ENCODE data around the gene TET3. TPM values are rescaled to one million over a fixed set of nuclear protein-coding genes. Genes with fewer than 3 reads are reported as not detected.

The TET3 gene
- total RNA-seq, 3 donors from 2014 or later = 16.6 to 28.7 (median 21.9) TPM

- no peak for DNase-seq
- peak; percentile 14 for ATAC-seq
- intact Hi-C loops (cut with DNase I, micrococcal nuclease) = no loop called here
- TF ChIP-seq, protein P1, sequence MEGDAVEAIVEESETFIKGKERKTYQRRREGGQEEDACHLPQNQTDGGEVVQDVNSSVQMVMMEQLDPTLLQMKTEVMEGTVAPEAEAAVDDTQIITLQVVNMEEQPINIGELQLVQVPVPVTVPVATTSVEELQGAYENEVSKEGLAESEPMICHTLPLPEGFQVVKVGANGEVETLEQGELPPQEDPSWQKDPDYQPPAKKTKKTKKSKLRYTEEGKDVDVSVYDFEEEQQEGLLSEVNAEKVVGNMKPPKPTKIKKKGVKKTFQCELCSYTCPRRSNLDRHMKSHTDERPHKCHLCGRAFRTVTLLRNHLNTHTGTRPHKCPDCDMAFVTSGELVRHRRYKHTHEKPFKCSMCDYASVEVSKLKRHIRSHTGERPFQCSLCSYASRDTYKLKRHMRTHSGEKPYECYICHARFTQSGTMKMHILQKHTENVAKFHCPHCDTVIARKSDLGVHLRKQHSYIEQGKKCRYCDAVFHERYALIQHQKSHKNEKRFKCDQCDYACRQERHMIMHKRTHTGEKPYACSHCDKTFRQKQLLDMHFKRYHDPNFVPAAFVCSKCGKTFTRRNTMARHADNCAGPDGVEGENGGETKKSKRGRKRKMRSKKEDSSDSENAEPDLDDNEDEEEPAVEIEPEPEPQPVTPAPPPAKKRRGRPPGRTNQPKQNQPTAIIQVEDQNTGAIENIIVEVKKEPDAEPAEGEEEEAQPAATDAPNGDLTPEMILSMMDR (IDR thresholded peaks at IDR 0.05) = no peak
- peaks cover 20% of the 10 kb centered on the region for H3K4me1 ChIP-seq (ENCODE audit: low read depth)
- no peaks in the 10 kb centered on the region for H3K9me3 ChIP-seq
- H3K4me3 ChIP-seq = no peak overlapping the region
- no peaks in the 10 kb centered on the region for H3K36me3 ChIP-seq (ENCODE audit: low read depth)
These were observed 11.9 kb upstream of the TET3 start for GRCh38 chr2:73972846-73973245.

DNA sequence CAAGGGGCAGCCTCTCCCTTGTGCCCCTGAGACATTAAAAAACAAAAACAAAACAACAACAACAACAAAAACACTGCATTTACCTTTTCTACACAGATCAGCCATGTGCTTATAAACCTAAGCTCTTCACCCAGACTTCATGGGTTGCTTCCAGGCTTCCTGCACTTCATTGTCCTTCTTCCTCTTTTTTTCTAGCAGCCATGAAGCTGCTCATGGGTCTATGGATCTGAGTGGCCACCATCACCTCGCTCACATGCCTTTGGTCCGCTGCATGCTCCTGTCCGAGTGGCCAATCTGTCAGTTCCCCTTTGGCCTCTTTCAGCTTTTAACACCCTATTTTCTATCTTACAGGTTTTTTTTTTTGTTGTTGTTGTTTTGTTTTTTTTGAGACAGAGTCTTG lies 9.0 kb upstream of the TET3 start:
- ATAC-seq = no peak
- H3K9me3 ChIP-seq = no peaks in the 10 kb centered on the region
- intact Hi-C loops (cut with DNase I, micrococcal nuclease) = no loop called here

DNA sequence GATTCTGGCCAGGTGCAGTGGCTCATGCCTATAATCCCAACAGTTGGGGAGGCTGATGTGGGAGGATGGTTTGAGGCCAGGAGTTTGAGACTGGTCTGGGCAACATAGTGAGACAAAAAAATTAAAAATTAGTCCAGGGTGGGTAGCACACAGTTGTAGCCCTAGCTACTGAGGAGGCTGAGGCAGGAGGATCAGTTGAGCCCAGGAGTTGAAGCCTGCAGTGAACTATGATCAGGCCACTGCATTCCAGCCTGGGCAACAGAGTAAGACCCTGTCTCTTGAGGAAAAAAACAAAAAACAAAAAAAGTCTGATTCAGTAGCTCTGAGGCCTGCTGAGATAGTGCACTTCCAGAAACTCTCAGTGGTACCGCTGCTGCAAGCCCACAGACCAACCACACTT lies 7.9 kb upstream of the TET3 start:
- no peak for DNase-seq
- intact Hi-C loops (cut with DNase I, micrococcal nuclease) = no loop called here

More for the DNA sequence above, 9.0 kb upstream of the TET3 start:
- Histone ChIP-seq H3K4me3 (no peak overlapping the region), H3K4me1 (ENCODE audit: low read depth) (peaks cover 28% of the 10 kb centered on the region), H3K36me3 (ENCODE audit: low read depth) (no peaks in the 10 kb centered on the region)
- TF ChIP-seq, protein P1 (IDR thresholded peaks at IDR 0.05) = no peak
- no peak for DNase-seq

DNA sequence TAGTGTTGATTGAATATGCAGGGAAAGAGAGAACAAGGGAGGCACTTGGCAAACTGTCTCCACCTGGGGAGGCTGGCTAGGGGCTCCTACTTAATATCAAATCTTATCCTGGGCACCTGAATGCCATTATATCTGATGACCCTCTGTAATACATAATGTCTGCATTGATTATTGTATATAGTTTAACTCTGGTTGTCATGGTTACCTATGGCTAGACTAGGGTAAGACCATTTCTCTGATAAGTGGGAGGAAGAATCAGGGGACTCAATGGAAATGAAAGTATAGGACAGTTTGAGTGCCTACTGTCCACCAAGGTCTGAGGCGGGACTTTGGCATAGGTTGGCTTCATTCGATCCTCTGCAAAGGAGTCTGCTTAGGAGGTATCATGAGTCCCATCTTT lies 7.2 kb upstream of the TET3 start:
- H3K9me3 ChIP-seq = no peaks in the 10 kb centered on the region
- TF ChIP-seq, protein P1 (IDR thresholded peaks at IDR 0.05) = no peak
- no peaks in the 10 kb centered on the region for H3K36me3 ChIP-seq (ENCODE audit: low read depth)
- H3K4me3 ChIP-seq = no peak overlapping the region
- H3K4me1 ChIP-seq (ENCODE audit: low read depth) = peaks cover 26% of the 10 kb centered on the region
- intact Hi-C loops (cut with DNase I, micrococcal nuclease) = no loop called here
- ATAC-seq = no peak
- DNase-seq = no peak

More for the DNA sequence above, 7.9 kb upstream of the TET3 start:
- ATAC-seq = no peak
- Histone ChIP-seq H3K4me1 (ENCODE audit: low read depth) (peaks cover 25% of the 10 kb centered on the region), H3K36me3 (ENCODE audit: low read depth) (no peaks in the 10 kb centered on the region), H3K9me3 (no peaks in the 10 kb centered on the region), H3K4me3 (no peak overlapping the region)
- TF ChIP-seq, protein P1 (IDR thresholded peaks at IDR 0.05) = no peak

DNA sequence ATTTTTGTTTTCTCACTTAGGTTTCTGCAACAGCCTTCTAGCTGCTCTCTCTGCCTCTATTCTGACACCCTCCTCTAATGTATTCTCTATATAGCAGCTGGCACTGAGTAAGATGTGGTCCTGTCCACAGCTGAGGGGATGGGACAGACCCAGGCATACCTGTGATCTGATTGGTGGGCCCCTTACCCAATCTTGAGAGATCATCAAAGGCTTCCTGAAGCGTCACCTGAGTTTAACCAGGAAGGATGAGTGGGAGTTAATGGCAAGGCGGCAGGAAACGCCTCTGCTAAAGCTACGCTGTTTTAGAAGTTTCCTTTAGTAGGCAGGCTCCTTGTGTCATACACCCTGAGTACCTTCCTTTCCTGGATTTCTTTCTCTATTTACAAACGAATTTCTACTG lies 5.7 kb upstream of the TET3 start:
- peaks cover 33% of the 10 kb centered on the region for H3K4me1 ChIP-seq (ENCODE audit: low read depth)
- no peaks in the 10 kb centered on the region for H3K9me3 ChIP-seq
- H3K36me3 ChIP-seq (ENCODE audit: low read depth) = no peaks in the 10 kb centered on the region
- TF ChIP-seq, protein P1 (IDR thresholded peaks at IDR 0.05) = no peak
- intact Hi-C loops (cut with DNase I, micrococcal nuclease) = no loop called here
- ATAC-seq = no peak
- no peak for DNase-seq
- no peak overlapping the region for H3K4me3 ChIP-seq

DNA sequence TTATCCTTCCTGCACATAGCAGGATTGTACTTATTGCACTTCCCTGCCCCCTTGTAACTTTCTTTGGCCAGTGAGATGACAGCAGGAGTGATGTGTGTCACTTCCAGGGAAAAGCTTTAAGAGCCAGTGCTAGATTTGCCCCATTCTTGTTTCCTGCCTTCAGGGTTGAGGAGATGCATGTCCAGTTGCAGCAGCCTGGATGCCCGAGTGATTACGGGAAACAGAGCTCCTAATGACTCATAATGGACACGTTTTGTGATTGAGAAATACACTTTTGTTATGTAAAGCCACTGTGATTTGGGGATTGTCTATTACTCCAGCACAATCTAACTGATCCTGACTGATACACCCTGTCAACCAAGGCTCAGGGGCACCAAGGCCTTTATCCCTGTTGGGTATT lies 5.0 kb upstream of the TET3 start:
- ATAC-seq (no peak), DNase-seq (no peak)
- Histone ChIP-seq H3K4me3 (no peak overlapping the region), H3K4me1 (ENCODE audit: low read depth) (peaks cover 36% of the 10 kb centered on the region), H3K9me3 (no peaks in the 10 kb centered on the region), H3K36me3 (ENCODE audit: low read depth) (no peaks in the 10 kb centered on the region)
- intact Hi-C loops (cut with DNase I, micrococcal nuclease) = loop anchor here in 1 of 2 donors (5.0 kb wide), 1 partner anchor 52 kb away; the partner anchor contains the start of gene DGUOK
- TF ChIP-seq, protein P1 (IDR thresholded peaks at IDR 0.05) = no peak
